EL (cell line): Measurements from ENCODE around the gene TMEM270.

Experiments used
- DNase-seq: peaks from one replicate; pipeline ENCODE4 v3.0.0-alpha.2; 2016

Gene TMEM270

GRCh38 chr7:73890555-73891147, 29.7 kb downstream of the TMEM270 start:
- DNase-seq: no peak

- DNase-seq: no peak
Measured at GRCh38 chr7:73891178-73891885, 30.4 kb downstream of the TMEM270 start.

- DNase-seq: peak; percentile 74
Measured at GRCh38 chr7:73892003-73892999, 31.3 kb downstream of the TMEM270 start.

- no peak for DNase-seq
Measured at GRCh38 chr7:73893342-73894101, 32.6 kb downstream of the TMEM270 start.

DNA sequence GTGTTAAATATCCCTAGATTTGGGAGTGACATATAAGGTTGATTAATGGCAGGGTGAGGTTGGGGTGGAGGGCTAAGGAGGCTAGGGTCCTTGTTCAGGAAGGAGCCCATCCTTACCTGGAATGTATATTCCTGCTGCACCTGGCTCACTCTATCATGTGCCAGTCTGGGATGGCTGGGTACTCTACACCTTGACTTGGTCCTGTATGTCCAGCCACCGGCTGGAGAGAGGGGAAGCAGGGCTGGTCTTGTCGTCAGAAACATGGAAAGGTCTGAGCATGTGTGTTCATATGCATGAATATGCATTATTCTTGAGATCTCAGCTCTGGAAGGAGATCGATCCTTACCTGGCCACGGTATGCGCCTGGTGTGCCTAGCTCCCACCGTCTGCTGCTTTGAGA, 33.2 kb downstream of the TMEM270 start:
- DNase-seq: no peak

DNA sequence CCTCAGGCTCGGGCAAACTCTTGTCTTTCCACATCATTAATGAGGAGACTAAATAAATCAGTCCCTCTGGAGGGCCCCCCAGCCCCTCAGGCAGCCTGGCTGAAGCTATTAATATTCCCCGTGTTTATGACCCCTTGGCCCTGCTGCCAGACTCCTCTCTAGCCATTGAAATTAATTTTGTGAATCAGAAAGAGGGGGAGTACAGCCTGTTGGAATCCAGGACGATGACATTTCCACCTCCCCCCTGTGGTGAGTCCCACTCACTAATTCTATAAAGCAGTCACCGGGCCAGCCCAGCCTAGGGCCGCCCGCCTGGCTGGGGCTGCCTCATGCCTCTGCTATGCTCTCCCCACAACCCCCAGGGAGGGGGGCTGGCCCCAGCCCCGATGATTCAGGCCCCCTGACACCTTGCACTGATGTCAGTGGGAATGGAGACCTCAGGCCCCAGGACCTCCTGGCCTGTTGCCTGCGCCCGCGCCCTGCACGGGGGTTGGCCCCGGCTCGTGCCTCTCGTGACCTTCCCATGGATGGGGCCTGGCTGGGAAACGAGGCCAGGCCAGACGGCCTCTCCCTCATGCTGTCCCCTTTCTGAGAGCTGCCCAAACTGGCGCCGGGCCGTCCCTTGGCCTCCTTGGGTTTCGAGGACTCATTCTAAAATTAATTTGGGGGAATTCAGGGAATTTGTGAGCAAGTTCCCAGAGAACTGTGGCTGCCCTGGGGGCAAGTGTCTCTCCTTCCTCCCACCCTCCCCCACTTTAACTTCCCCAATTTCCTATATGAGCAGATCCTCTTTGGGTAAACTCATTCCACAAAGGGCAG, 34.0 kb downstream of the TMEM270 start:
- peak; percentile 100 for DNase-seq

DNA sequence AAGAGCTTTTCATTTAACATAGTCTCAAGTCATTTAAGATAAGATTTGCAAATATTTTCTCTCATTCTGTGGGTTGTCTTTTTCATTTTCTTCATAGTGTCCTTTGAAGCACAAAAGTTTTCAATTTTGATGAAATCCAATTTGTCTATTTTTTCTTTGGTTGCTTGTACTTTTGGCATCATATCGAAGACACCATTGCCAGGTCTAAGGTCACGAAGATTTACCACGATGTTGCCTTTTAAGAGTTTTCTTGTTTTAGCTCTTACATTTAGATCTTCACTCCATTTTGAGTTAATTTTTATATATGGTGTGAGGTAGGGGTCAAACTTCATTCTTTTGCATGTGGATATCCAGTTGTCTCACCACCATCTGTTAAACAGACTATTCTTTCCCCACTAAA, 34.7 kb downstream of the TMEM270 start:
- DNase-seq: no peak

DNA sequence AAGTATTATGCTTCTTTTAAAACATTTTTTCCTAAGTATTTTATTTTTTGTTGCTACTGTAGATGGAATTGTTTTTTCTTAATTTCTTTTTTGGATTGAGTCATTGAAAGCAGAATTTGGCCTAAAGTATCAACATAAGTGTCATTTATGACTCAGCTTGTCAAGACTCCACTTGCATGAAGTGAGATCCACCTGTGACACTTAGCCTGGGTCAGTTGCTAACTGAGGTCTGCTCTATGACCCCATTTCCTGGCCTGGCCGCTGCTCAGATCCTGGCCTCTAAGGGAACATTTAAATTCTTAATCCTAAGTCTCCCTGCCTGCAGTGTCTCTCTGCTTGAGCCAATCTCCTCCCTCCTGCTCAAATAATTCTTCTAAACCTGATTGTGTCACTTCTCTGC, 35.5 kb downstream of the TMEM270 start:
- peak; percentile 50 for DNase-seq

DNA sequence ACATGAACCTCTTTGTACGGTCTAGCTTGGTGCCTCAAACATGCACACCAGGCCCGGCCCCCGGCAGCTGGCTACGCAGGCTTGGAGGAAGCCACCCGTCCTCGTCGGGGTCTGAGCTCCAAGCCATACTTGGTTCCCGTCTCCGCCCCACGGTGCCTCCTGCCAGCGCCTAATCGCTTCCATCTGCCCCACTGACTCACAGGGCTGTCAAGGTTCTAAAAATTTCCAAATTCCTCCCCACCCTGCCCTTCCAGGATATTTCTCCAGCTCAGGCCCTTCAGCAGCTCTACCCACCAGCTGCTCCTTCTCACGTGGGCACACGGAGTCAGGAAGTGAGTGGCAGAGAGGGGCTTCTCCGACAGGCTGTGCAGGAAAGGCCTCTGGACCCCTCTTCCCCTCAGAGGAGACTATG, 38.8 kb downstream of the TMEM270 start:
- DNase-seq: peak; percentile 95

- DNase-seq: no peak
Measured at GRCh38 chr7:73900286-73900685, 39.3 kb downstream of the TMEM270 start.

- DNase-seq: no peak
Measured at GRCh38 chr7:73901231-73901822, 40.4 kb downstream of the TMEM270 start.

DNA sequence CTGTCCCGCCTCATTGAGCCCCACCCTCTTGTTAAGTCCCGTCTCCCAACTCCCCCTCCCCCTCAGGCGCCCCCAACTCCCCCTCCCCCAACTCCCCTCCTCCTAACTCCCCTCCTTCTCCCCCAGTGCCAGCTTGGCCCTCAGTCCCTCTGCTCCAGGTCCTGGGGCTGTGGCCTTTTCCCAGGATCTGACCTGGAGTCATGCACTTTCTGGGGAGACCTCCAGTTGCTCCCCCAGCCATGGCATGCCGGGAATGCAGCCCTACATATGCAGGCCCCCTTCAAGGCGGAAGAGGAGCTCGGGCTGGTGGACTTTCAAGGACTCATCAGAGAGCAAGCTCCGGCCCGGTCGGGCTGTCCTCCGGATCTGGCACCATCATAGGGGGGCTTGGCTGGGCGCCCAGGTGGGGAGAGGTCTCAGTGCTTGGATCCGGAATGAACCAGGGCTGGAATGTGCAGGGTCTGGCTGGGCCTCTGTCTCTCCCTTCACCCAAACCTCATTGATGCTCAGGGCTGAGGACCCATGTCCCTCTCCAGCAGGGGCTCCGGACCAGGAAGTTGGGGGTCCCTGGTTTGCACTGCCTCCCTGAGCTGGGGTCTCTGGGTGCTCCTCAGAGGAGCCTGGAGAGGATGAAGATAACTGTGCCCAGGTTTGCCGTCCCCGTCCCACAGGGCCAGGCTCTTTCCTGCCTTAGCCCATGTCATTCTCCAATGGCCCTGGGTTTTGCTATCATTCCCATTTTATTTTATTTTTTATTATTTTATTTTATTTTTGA, 41.1 kb downstream of the TMEM270 start:
- no peak for DNase-seq

DNA sequence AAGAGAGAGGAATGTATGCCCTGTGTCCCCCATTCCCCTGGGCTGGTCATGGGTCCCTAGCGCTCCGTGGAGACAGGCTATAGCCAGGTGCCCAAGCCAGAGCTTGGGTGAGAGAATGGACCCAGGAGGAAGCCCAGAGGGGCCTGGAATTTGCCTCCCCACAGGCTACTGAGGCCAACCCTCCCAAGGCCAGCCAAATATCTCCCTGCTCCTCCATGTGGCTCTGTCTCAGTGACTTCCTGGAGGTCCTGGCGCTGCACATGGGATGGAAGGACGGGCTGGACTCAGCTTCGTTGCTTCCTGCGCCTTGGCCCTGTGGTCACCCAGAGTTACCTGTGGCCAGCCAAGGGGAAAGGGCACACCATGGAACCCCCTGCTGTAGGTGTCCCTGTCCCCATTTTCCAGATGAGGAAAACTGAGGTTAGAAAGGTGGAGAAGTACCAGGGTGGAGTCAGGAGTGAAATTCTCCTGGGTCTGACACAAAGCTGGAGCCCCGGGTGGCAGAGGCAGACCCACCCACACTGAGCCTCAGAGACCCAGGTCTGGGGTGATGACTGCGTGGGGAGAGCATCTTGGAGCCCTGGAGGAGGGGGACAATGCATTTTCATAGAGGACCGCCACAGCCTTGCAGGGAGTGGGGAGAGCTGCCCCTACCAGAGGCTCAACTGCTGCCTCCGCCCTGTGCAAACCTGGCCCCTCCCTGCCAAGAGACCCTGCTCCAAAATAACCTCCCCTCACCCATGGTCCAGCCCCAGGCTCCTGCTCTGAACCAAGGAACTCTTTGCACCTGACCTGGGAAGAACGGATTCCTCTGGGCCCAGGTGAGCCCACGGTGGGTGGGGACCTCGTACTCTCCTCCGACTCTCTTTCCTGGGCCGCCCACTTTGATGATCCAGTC, 42.6 kb downstream of the TMEM270 start:
- DNase-seq: no peak

DNA sequence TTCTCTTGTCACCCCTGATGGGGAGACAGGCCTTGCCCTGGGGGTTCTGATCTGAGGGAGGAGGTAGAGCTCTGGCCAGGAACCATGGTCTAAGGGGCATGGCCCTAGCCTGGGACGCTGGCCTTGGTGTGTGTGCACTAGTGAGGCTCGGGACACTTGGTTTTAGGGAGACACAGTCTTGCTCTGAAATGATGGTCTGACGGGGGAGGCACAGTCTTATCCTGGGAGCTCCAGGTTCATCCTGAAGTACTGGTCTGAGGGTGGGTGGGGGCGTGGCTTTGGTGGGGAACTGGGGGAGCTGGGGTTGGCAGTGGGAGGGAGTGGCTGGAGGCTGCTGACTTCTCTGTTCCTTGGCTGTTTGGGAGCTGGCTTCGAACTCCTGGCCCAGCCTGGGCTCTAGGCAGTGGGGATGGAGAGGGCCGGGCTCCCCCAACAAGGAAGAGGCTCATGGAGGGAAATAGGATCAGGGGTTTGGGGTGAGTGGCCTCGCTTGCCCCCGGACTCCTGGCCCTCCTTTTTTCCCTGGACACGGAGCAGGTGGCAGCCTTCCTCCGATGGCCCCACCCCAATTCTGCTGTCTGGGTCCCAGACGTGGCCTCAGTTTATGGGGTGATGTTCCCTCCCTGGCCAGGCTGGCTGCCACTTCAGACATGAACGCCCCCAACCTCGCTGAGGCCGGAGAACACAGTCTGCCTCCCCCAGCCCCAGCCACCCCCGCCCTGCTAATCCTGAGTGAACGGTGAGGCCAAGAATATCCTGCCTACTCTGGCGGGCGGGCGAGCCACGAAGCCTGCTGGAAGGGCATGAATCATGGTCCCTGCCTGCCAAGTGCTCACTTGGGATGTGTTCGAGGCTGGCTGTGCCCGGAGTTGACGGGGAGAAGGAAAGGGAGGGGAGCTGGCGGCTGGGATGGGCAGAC, 43.5 kb downstream of the TMEM270 start:
- DNase-seq: peak; percentile 55

GRCh38 chr7:73905360-73905759, 44.4 kb downstream of the TMEM270 start:
- DNase-seq: no peak

DNA sequence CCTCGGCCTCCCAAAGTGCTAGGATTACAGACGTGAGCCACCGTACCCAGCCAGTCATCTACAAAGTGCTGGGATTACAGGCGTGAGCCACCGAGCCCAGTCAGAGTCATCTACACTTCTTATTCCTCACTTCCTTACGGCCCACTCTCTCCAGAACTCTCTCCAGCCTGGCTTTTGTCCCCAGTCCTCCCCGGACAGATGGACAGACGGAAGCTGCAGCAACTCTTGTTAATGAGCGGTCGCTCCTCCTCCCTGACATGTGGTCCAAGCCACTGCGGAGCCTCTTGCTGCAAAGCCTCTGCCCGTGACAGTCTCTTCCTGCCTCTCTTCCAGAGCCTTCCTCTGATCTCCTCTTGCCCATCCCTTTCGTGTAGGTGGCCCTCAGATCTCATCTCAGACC, 45.9 kb downstream of the TMEM270 start:
- DNase-seq: no peak

- no peak for DNase-seq
Measured at GRCh38 chr7:73907554-73908122, 46.7 kb downstream of the TMEM270 start.

GRCh38 chr7:73908123-73908611, 47.2 kb downstream of the TMEM270 start:
- no peak for DNase-seq
